Urinary bladder (tissue), 4 donors: Measurements from ENCODE around the gene ASIC4. TPM values are rescaled to one million over a fixed set of nuclear protein-coding genes. Genes with fewer than 3 reads are reported as not detected.

Experiments
- DNase-seq: peaks from one replicate; pipeline ENCODE4 v3.0.0-alpha.2; 2015; ENCODE audit errors: extremely low spot score
- H3K27ac ChIP-seq: one replicate; pipeline ENCODE4 v1.5.1; 2013; ENCODE audit warnings: low read depth, mild to moderate bottlenecking, moderate library complexity
- H3K36me3 ChIP-seq: one replicate; pipeline ENCODE4 v1.6.1; 2013; ENCODE audit warnings: mild to moderate bottlenecking, moderate library complexity; ENCODE audit not compliant: insufficient read depth
- H3K4me1 ChIP-seq: one replicate; pipeline ENCODE4 v1.6.1; 2013; ENCODE audit warnings: mild to moderate bottlenecking, moderate library complexity; ENCODE audit not compliant: insufficient read depth
- H3K4me3 ChIP-seq: one replicate; pipeline ENCODE4 v1.5.1; 2013; ENCODE audit warnings: low read depth, low read length
- WGBS: extraction: QIAGEN DNeasy Blood & Tissue Kit; methylation state at CpG from one replicate; pipeline ENCODE4 v1.1.7; 2013; 5-methylcytosine and 5-hydroxymethylcytosine counted together
- polyA plus RNA-seq: library from polyadenylated mRNA; stranded (reverse); fragments of 200-250 nt; gene quantifications from one replicate; pipeline ENCODE4 v1.2.3, GENCODE V29; 2013
- total RNA-seq: library from RNA; depleted of rRNA; stranded (reverse); fragments of >200 nt; gene quantifications from one replicate; pipeline ENCODE4 v1.2.3, GENCODE V29; 2014
- donor health status: healthy with polysubstance abuse.
- donor health status: healthy.

ASIC4 gene, protein sequence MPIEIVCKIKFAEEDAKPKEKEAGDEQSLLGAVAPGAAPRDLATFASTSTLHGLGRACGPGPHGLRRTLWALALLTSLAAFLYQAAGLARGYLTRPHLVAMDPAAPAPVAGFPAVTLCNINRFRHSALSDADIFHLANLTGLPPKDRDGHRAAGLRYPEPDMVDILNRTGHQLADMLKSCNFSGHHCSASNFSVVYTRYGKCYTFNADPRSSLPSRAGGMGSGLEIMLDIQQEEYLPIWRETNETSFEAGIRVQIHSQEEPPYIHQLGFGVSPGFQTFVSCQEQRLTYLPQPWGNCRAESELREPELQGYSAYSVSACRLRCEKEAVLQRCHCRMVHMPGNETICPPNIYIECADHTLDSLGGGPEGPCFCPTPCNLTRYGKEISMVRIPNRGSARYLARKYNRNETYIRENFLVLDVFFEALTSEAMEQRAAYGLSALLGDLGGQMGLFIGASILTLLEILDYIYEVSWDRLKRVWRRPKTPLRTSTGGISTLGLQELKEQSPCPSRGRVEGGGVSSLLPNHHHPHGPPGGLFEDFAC
- total RNA-seq (0.32 TPM), polyA plus RNA-seq (0.18 TPM)

- Histone ChIP-seq H3K4me3 (no peak within 1 kb of the TSS), H3K4me1 (no peaks in the 10 kb centered on the region), H3K27ac (no peak within 1 kb of the TSS), H3K36me3 (no peaks in the 10 kb centered on the region)
- DNase-seq = no peak
- WGBS = 10% methylated on average over 31 of the region's 31 CpGs
These were observed at the start of gene ASIC4 for GRCh38 chr2:219514196-219514761. ASIC4 (plus strand) TSS chr2:219514482; CDS start chr2:219514725, 243 bp downstream.

DNA sequence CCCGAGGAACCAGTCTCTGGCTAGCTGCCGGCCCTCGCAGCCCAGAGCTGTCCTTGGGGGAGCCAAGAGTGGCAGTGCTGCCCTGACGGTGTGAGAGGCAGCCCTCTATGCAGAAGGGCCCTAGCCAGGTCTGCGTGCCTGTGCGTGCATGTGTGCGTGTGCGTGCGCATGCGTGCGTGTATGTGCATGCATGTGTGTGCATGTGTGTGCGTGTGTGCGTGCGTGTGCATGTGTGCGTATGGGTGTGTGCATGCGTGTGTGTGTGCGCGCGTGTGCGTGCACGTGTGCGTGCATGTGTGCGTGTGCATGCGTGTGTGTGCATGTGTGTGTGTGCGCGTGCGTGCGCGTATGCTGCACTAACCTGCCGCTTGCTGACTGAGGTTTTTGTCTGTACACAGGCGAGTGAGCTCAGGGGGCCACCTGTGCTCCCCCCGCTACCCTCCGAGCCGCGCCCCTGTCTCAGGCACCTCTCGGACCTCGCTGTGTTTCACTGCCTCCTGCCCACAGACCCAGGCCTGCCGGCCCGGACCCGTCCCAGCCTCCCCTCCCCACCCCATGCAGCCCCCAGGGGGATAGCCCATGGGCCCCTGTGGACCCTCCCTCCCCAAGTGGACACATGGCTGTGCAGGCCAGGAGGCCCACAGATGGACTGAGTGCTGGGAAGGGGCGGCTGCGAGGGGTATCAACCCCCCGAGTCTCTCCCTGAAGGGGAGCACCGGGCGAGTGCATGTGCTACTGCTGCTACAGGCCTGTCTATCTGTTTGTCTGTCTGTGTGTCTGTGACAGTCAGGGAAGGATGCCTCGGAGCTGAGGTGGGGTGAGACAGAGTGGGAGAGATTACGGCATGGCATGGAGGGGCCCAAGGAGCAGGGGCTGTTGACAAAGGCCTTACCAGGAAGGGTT, 48.4 kb upstream of the ASIC4 start:
- Histone ChIP-seq H3K27ac (no peak overlapping the region), H3K4me1 (no peaks in the 10 kb centered on the region), H3K4me3 (no peak overlapping the region), H3K36me3 (no peaks in the 10 kb centered on the region)
- no peak for DNase-seq
- 88% methylated on average over 47 of the region's 47 CpGs for WGBS

- no peak overlapping the region for H3K4me3 ChIP-seq
- no peaks in the 10 kb centered on the region for H3K4me1 ChIP-seq
- DNase-seq = no peak
- 62% methylated on average over 28 of the region's 28 CpGs for WGBS
- H3K27ac ChIP-seq = no peak overlapping the region
- no peaks in the 10 kb centered on the region for H3K36me3 ChIP-seq
These were observed 47.2 kb upstream of the ASIC4 start for GRCh38 chr2:219466816-219467735.

DNA sequence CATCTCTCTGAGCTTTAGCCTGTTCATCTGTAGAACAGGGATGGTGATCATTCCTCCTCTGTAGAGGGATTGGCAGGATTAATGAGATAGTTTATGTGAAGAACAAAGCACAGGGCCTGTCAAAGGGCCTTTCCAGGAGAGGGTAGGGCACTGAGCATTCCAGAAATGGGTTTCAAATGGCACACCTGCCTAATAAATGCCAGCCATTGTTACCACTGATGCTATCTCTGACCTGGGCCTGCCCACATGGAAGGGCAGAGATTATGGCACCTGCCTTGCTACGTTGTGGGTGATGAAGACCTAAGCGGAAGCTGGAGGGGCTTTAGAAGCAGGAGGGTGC, 46.6 kb upstream of the ASIC4 start:
- Histone ChIP-seq H3K4me3 (no peak overlapping the region), H3K27ac (no peak overlapping the region), H3K36me3 (no peaks in the 10 kb centered on the region), H3K4me1 (no peaks in the 10 kb centered on the region)
- 79% methylated on average over 2 of the region's 2 CpGs for WGBS
- no peak for DNase-seq

GRCh38 chr2:219468410-219469185, 45.7 kb upstream of the ASIC4 start:
- WGBS = 86% methylated on average over 23 of the region's 23 CpGs
- Histone ChIP-seq H3K4me1 (no peaks in the 10 kb centered on the region), H3K36me3 (no peaks in the 10 kb centered on the region), H3K4me3 (no peak overlapping the region), H3K27ac (no peak overlapping the region)
- no peak for DNase-seq

DNA sequence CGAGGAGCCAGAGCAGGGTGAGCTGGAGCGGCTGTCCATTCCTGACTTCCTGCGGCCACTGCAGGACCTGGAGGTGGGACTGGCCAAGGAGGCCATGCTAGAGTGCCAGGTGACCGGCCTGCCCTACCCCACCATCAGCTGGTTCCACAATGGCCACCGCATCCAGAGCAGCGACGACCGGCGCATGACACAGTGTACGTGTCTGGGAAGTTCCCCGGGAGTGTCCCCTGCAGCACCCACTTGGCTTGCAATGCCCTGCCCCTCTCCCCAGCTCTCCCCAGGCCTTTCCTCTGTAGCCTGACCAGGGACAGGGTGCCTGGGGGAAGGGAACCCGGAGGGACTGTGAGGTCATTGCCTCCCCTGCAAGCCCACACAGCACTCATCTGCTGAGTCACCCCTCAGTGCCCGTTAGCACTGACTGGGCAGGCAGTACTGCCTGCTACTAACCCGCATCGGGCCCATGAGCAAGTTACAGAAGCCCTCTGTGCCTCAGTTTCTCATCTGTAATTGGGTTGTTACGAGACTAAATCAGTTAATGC, 45.0 kb upstream of the ASIC4 start:
- H3K4me3 ChIP-seq = no peak overlapping the region
- 78% methylated on average over 16 of the region's 16 CpGs for WGBS
- H3K4me1 ChIP-seq = no peaks in the 10 kb centered on the region
- DNase-seq = no peak
- H3K27ac ChIP-seq = no peak overlapping the region
- no peaks in the 10 kb centered on the region for H3K36me3 ChIP-seq

DNA sequence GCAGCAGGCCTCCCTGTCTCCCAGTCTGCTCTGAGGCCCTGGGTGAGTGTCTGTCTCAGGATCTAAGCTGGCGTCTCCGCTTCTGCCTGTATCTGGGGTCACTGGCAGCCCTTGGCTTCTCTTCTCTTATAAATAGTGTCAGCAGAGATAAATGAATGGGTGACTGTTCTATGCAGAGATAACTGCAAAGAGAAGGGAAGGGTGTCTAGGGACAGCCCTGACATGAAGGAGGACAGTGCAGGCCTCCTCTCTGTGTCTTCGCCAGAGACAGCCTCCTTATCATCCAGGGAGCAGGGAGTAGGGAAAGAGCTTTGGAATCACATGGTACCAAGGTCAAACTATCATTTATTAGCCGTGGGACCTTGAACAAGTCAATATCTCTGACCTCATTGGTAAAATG, 43.9 kb upstream of the ASIC4 start:
- Histone ChIP-seq H3K4me3 (no peak overlapping the region), H3K36me3 (no peaks in the 10 kb centered on the region), H3K4me1 (no peaks in the 10 kb centered on the region), H3K27ac (no peak overlapping the region)
- WGBS = 61% methylated on average over 4 of the region's 4 CpGs
- no peak for DNase-seq

DNA sequence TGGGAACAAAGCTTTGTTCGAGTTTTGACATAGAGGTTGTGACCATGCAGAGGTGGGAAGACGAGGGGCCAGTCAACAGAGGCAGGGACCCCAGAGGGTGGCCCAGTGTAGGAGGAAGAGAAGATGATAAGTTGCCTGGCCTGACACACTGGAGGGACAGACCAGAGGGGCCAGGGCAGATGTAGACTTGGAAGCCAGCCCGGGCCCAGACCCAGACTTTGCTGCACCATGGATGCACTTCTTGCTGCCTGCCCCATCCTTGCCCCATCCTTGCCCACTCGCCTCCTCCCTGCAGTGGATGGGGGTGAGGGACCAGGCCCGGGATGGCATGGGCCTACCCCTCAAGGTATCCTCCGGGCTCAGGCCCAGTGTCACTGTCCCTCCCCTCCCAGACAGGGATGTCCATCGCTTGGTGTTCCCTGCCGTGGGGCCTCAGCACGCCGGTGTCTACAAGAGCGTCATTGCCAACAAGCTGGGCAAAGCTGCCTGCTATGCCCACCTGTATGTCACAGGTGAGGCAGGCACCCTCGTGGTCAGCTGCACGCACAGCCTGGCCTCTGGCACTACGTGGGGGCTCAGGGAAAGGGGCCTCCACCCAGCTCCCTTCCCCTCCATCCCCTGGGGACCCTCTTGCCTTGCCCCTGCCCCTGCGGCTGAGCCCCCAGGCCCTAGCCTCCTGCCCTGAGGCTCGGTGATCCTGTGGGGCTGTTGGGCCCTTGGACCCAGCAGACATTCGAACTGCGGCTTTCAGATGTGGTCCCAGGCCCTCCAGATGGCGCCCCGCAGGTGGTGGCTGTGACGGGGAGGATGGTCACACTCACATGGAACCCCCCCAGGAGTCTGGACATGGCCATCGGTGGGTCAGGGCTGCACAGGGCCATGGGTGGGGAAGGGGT, 42.6 kb upstream of the ASIC4 start:
- no peak overlapping the region for H3K27ac ChIP-seq
- DNase-seq = no peak
- H3K4me1 ChIP-seq = no peaks in the 10 kb centered on the region
- no peak overlapping the region for H3K4me3 ChIP-seq
- 81% methylated on average over 22 of the region's 22 CpGs for WGBS
- H3K36me3 ChIP-seq = no peaks in the 10 kb centered on the region

- H3K36me3 ChIP-seq = no peaks in the 10 kb centered on the region
- no peak for DNase-seq
- H3K27ac ChIP-seq = no peak overlapping the region
- no peak overlapping the region for H3K4me3 ChIP-seq
- H3K4me1 ChIP-seq = no peaks in the 10 kb centered on the region
- WGBS = 69% methylated on average over 12 of the region's 12 CpGs
These were observed 41.6 kb upstream of the ASIC4 start for GRCh38 chr2:219472629-219473187.

DNA sequence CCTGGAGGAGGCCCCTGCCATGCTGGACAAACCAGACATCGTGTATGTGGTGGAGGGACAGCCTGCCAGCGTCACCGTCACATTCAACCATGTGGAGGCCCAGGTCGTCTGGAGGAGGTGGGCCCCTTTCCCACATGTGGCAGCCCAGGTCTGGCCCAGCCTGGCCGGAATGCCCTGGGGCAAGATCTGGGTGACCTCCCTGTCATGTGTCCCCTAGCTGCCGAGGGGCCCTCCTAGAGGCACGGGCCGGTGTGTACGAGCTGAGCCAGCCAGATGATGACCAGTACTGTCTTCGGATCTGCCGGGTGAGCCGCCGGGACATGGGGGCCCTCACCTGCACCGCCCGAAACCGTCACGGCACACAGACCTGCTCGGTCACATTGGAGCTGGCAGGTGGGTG, 40.8 kb upstream of the ASIC4 start:
- Histone ChIP-seq H3K4me1 (no peaks in the 10 kb centered on the region), H3K4me3 (no peak overlapping the region), H3K36me3 (no peaks in the 10 kb centered on the region), H3K27ac (no peak overlapping the region)
- WGBS = 80% methylated on average over 18 of the region's 18 CpGs
- no peak for DNase-seq
